ENCODE measurements around the gene RXRA. TPM values are rescaled to one million over a fixed set of nuclear protein-coding genes. Genes with fewer than 3 reads are reported as not detected.

Gene RXRA
- total RNA-seq, 6 donors from 2014 or later = 43.8 to 92.7 (median 74.1) TPM

Small RNA genes within 50 kb of the gene (small RNA-seq; reads per million reads assigned to genes)
- 0 reads per million in 4 donors for gene MIR4669

Other genes with a start within 250 kb of the RXRA start
- gene WDR5, start 190.4 kb upstream of the RXRA start, total RNA-seq = 10 to 100 TPM; 23.3 to 48.2 (median 27.3) TPM
- gene RNU6ATAC, start 161.9 kb upstream of the RXRA start, total RNA-seq = 100 to 1,000 TPM in 1 of 6 donors, 10 to 100 TPM in 1, not detected in 4; 70.7 to 223 TPM

Data from upper lobe of left lung (tissue), 6 donors.